Measurements from ENCODE around the gene ADGB.
"Not testable (repeated sequence)": the region's sequence is repeated elsewhere in the genome, so short reads cannot be mapped to it uniquely, and the experiment has no call there.

ADGB gene

DNA sequence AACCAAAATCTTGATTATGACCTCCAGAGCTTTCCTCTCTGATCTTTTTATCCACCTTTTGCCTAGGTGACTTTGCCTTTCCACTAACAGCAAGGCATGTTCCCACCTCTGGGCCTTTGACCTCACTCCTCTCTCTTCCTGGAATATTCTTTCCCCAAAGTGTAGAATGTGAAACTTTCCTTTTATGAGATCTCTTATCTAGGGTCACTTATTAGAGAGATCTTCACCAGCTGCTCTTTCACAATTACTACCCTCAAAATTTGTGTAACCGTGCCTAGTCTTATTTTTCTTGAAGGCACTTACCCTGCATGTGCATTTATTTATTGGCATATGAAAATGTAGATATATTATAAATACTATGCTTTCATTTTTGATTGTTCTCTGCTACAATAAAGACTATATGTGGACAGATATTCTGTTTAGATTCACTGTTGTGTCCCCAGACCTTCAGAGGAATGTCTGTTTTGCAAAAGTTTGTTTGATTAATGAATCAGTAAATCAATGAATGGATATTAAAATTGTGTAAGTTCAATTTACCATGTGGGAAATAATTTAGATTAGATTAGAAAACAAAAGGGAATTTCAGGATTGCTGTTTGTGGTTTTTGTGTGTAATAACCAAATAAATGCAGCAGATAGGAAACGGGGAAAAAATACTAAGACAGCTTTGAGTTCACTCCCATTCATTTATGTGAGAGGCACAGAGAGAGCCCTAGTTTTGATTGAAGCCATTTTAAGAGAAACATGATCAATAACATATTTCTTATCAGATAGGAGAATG, 207.0 kb downstream of the ADGB start:
- H3K27ac ChIP-seq, result no peak overlapping the region
- TF ChIP-seq, protein P1, sequence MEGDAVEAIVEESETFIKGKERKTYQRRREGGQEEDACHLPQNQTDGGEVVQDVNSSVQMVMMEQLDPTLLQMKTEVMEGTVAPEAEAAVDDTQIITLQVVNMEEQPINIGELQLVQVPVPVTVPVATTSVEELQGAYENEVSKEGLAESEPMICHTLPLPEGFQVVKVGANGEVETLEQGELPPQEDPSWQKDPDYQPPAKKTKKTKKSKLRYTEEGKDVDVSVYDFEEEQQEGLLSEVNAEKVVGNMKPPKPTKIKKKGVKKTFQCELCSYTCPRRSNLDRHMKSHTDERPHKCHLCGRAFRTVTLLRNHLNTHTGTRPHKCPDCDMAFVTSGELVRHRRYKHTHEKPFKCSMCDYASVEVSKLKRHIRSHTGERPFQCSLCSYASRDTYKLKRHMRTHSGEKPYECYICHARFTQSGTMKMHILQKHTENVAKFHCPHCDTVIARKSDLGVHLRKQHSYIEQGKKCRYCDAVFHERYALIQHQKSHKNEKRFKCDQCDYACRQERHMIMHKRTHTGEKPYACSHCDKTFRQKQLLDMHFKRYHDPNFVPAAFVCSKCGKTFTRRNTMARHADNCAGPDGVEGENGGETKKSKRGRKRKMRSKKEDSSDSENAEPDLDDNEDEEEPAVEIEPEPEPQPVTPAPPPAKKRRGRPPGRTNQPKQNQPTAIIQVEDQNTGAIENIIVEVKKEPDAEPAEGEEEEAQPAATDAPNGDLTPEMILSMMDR (conservative IDR thresholded peaks at IDR 0.05), result no peak

DNA sequence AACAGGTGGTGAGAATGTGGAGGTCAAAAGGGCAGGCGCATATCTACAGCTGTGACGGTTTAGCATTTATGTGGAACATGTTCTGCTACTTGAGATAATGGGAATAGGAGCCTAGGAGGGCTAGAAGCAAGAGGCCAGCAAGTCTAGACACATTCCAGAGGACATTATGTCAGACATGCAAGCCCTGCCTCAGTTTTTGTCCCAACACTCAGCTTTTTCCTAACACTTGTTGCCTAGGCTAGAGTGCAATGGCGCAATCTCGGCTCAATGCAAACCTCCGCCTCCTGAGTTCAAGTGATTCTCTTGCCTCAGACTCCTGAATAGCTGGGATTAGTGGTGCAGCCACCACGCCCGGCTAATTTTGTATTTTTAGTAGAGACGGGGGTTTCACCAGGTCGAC, 210.2 kb downstream of the ADGB start:
- H3K27ac ChIP-seq, result not testable (repeated sequence)

DNA sequence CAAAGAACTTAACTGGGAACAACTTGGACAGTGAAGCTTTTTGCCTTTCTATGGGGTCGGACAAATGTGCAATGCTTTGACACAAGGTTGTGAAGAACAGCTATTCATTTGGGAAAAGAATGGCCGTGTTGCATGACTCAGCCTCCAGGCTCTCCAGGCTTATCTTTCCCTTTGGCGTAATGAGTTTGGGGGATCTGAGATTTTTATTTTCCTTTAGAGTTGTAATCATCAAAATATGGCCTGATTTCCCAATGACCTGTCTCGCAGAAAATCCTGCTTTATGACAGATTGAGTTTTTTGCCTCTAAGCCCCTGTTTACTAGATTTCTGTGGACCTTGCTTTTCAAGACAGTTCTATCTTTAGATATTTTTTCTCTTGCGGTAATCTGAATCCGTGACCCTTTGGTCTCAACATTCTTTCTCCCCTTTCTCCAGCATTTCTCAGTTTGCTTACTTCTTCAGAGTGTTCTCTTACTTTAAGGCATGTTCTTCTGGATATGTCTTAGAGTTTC, 214.1 kb downstream of the ADGB start:
- H3K27ac ChIP-seq, result not testable (repeated sequence)

DNA sequence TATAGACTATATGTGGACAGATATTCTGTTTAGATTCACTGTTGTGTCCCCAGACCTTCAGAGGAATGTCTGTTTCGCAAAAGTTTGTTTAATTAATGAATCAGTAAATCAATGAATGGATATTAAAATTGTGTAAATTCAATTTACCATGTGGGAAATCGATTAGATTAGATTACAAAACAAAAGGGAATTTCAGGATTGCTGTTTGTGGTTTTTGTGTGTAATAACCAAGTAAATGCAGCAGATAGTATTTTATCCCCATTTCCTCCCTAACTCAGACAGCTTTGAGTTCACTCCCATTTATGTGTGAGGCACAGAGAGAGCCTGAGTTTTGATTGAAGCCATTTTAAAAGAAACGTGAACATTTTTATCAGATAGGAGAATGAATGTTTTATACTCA, 214.8 kb downstream of the ADGB start:
- H3K27ac ChIP-seq, result no peak overlapping the region
- TF ChIP-seq, protein P1 (conservative IDR thresholded peaks at IDR 0.05), result no peak

DNA sequence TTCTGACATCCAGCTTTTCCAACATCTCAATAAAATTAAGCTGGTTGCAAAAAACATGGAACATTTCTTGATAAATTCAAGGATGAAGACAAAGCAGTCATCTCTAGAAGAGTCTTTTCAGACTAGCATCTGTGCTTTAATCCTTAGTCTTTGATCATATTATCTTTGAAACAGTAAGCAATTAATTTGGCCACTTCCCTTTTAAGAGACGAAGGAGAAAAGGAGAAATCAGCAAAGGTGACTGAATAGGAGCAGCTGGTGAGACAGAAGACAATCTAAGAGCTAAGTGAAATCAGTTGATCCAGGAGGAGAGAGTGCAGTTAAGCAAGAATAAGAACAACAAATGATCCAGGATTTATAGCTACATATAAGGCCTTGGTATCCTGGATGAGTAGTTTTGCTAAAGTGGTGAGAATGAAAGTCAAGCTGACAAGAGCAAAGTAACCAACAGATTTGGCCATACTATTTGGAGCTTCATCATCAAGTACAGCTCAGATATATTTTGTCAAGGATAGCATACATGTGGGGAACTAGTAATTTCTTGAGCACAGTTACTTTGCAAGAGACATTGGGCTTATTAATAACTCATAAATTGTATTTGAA, 215.5 kb downstream of the ADGB start:
- TF ChIP-seq, protein P1 (conservative IDR thresholded peaks at IDR 0.05), result no peak
- no peak overlapping the region for H3K27ac ChIP-seq

DNA sequence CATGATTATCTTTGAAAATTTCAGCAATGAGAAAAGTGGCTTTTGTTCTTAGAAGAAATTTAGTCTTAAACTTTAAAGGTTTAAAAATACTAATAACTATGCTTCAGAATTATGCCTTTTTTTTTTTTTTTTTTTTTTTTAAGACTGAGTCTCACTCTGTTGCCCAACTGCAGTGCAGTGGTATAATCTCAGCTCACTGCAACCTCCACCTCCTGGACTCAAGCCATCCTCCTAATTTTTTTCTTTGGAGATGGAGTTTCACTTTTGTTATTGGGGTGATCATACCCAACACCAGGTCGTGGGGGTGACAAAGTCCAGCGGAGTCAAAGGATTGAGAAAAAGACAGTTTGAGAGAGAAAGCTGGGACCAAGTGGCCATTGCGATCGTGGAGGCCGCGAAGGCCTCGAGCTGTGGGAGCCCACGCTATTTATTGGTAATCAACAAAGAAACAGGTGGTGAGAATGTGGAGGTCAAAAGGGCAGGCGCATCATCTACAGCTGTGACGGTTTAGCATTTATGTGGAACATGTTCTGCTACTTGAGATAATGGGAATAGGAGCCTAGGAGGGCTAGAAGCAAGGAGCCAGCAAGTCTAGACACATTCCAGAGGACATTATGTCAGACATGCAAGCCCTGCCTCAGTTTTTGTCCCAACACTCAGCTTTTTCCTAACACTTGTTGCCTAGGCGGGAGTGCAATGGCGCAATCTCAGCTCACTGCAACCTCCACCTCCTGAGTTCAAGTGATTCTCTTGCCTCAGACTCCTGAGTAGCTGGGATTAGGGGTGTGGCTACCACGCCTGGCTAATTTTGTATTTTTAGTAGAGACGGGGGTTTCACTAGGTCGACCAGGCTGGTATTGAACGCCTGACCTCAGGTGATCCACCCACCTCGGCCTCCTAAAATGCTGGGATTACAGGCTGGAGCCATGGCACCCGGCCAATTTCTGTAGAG, 217.0 kb downstream of the ADGB start:
- H3K27ac ChIP-seq, result not testable (repeated sequence)

DNA sequence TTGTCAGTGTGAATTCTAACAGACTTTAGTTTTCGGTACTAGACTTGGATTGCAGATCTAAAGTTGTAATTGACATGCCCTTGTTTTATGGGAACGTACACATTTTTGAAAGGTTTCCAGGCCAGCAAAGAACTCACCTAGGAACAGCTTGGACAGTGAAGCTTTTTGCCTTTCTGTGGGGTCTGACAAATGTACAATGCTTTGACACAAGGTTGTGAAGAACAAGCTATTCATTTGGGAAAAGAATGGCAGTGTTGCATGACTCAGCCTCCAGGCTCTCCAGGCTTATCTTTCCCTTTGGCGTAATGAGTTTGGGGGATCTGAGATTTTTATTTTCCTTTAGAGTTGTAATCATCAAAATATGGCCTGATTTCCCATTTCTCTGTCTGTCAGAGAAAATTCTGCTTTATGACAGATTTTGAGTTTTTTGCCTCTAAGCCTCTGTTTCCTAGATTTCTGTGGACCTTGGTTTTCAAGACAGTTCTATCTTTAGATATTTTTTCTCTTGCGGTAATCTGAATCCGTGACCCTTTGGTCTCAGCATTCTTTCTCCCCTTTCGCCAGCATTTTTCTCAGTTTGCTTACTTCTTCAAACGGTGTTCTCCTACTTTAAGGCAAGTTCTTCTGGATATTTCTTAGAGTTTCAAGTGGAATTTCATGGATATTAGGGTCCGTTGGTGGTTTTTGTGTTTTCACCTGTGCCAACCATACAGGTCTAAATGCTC, 221.0 kb downstream of the ADGB start:
- TF ChIP-seq, protein P1 (conservative IDR thresholded peaks at IDR 0.05), result no peak
- H3K27ac ChIP-seq, result no peak overlapping the region

DNA sequence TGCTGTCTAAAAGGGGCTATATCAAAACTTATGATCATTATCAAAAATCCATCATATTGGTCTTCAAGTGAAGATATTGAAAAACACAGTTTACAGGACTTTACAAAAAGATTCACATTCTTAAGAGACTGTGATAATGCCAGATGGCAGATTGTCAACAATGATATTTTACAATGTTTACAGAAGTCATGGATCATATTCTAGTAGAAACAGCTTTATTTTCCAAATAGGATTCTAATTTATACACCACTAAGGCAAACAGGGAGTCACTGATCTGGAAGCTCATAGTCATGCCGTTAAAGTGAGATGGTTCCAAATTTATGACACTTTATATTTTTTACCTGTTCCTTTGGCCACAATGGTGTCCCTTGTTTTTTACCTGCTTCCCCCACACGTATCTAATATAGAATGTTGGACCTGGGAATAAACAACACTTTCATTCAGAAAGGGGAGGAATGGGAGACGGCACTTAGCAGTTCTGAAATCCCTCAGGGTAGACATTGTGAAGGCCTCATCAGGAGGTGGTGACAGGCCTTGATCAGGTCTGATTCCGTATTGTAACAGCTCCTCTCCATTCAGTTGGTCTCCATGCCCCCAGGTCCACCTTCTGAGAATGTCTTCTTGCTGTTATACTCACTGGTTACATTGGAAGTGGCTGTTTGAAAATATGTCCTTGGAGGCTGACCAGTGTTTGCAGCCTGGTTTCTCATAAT, 228.6 kb downstream of the ADGB start:
- TF ChIP-seq, protein P1 (conservative IDR thresholded peaks at IDR 0.05), result no peak
- peak overlapping the region; percentile 56 for H3K27ac ChIP-seq

Measured in VCaP (cell line).